HG02623 (cell line): Measurements from ENCODE around the gene NETO1.

Experiments used
- ATAC-seq: cut with Tn5 transposase; IDR thresholded peaks from one replicate; pipeline ENCODE4 v1.9.1; 2021; ENCODE audit warnings: moderate library complexity; ENCODE audit not compliant: unreplicated experiment

The NETO1 gene

GRCh38 chr18:72846736-72847533 is 20.9 kb downstream of the NETO1 start:
- ATAC-seq: no peak

- ATAC-seq: no peak
These were observed 24.0 kb downstream of the NETO1 start for GRCh38 chr18:72843743-72844142.

- no peak for ATAC-seq
These were observed 27.7 kb downstream of the NETO1 start for GRCh38 chr18:72840109-72840508.

- no peak for ATAC-seq
These were observed 33.1 kb downstream of the NETO1 start for GRCh38 chr18:72834731-72835130.

GRCh38 chr18:72833471-72833870 is 34.3 kb downstream of the NETO1 start:
- no peak for ATAC-seq

- ATAC-seq: no peak
These were observed 37.7 kb downstream of the NETO1 start for GRCh38 chr18:72830109-72830508.

- ATAC-seq: no peak
These were observed 39.2 kb downstream of the NETO1 start for GRCh38 chr18:72828601-72829000.

GRCh38 chr18:72826736-72827135 is 41.1 kb downstream of the NETO1 start:
- no peak for ATAC-seq

GRCh38 chr18:72823345-72823744 is 44.4 kb downstream of the NETO1 start:
- ATAC-seq: no peak

GRCh38 chr18:72822202-72822601 is 45.6 kb downstream of the NETO1 start:
- no peak for ATAC-seq

GRCh38 chr18:72820571-72820970 is 47.2 kb downstream of the NETO1 start:
- no peak for ATAC-seq

GRCh38 chr18:72819050-72819449 is 48.7 kb downstream of the NETO1 start:
- no peak for ATAC-seq

GRCh38 chr18:72811047-72811446 is 56.7 kb downstream of the NETO1 start:
- peak; percentile 74 for ATAC-seq

GRCh38 chr18:72808680-72809079 is 59.1 kb downstream of the NETO1 start:
- ATAC-seq: no peak

GRCh38 chr18:72799106-72799505 is 68.7 kb downstream of the NETO1 start:
- ATAC-seq: no peak

- no peak for ATAC-seq
These were observed 84.3 kb downstream of the NETO1 start for GRCh38 chr18:72783530-72783929.

GRCh38 chr18:72774914-72775313 is 92.9 kb downstream of the NETO1 start:
- ATAC-seq: no peak

- ATAC-seq: no peak
These were observed 94.9 kb downstream of the NETO1 start for GRCh38 chr18:72772916-72773315.

GRCh38 chr18:72768681-72769229 is 99.0 kb downstream of the NETO1 start:
- no peak for ATAC-seq

- peak; percentile 87 for ATAC-seq
These were observed 105.2 kb downstream of the NETO1 start for GRCh38 chr18:72762515-72763122.

GRCh38 chr18:72752220-72752619 is 115.6 kb downstream of the NETO1 start:
- no peak for ATAC-seq

GRCh38 chr18:72742002-72742401 is 125.8 kb downstream of the NETO1 start:
- ATAC-seq: no peak
